ENCODE results near the gene SHMT1.
"Not testable (repeated sequence)": the region's sequence is repeated elsewhere in the genome, so short reads cannot be mapped to it uniquely, and the experiment has no call there.

DNA sequence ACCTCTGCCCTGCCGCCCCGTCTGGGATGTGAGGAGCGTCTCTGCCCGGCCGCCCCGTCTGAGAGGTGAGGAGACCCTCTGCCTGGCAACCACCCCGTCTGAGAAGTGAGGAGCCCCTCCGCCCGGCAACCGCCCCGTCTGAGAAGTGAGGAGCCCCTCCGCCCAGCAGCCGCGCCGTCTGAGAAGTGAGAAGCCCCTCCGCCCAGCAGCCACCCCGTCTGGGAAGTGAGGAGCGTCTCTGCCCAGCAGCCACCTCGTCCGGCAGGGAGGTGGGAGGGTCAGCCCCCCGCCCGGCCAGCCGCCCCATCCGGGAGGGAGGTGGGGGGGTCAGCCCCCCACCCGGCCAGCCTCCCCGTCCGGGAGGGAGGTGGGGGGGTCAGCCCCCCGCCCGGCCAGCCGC lies 65.3 kb downstream of the SHMT1 start:
- not testable (repeated sequence) for TF ChIP-seq POLR2A (IDR thresholded peaks at IDR 0.05; ENCODE audit: low read depth, low read length); TAF1 (IDR thresholded peaks at IDR 0.05; ENCODE audit: borderline replicate concordance, low read depth, low read length)

All from GM12892 (cell line).